GM12864 (cell line): ENCODE measurements around the gene NUP93.
"Not testable (repeated sequence)": the region's sequence is repeated elsewhere in the genome, so short reads cannot be mapped to it uniquely, and the experiment has no call there.

Experiments used
- DNase-seq: peaks from one replicate; pipeline ENCODE4 v3.0.0-alpha.2; 2011; ENCODE audit warnings: low read depth
- H3K4me3 ChIP-seq: 2 replicates; pipeline ENCODE4 v1.5.1; 2011; ENCODE audit warnings: mild to moderate bottlenecking, low read depth, low read length, control low read depth
- CTCF ChIP-seq: IDR thresholded peaks from 2 replicates; pipeline ENCODE4 v1.5.1; 2011; ENCODE audit warnings: low read depth, mild to moderate bottlenecking, moderate library complexity, low read length, control low read depth, inconsistent platforms; ENCODE audit errors: missing control alignments

The NUP93 gene

GRCh38 chr16:56793492-56793891 is 63.6 kb downstream of the NUP93 start:
- no peak overlapping the region for H3K4me3 ChIP-seq
- DNase-seq: no peak
- TF ChIP-seq CTCF: no peak

GRCh38 chr16:56795011-56795410 is 65.1 kb downstream of the NUP93 start:
- DNase-seq: no peak

DNA sequence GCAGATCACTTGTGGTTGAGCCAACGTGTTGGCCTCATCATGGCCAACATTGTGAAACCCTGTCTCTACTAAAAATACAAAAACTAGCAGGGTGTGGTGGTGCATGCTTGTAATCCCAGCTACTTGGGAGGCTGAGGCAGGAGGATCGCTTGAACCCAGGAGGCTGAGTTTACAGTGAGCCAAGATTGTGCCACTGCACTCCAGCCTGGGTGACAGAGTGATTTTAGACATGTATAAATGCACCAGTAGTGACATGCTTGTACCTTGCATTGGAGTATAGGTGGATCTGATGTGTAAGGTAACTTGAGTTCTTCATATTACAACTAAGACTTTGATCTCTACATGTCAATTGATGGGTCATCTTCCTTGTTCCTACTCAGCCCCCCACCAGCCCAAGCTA is 67.1 kb downstream of the NUP93 start:
- H3K4me3 ChIP-seq, DNase-seq: not testable (repeated sequence)

More at GRCh38 chr16:56795011-56795410, 65.1 kb downstream of the NUP93 start:
- no peak for TF ChIP-seq CTCF
- H3K4me3 ChIP-seq: no peak overlapping the region

DNA sequence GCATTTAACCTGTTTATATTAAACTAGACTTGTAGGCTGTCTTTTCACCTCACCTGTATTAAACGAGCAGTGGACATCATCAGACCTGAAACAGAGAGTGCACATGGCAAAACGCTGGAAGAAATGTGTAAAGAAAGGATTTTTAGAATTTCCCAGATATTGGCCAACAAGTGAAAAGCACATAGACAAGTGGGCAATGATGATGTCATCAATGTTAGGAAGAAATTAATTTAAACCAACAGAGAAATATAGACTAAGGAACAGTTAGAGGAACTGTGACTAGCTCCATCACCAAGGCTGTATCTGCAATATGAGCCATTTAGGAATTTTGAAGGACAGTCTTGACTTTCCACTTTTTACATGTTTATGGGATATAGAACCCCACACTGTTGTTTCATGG is 67.9 kb downstream of the NUP93 start:
- no peak for TF ChIP-seq CTCF
- no peak for DNase-seq
- H3K4me3 ChIP-seq: no peak overlapping the region

DNA sequence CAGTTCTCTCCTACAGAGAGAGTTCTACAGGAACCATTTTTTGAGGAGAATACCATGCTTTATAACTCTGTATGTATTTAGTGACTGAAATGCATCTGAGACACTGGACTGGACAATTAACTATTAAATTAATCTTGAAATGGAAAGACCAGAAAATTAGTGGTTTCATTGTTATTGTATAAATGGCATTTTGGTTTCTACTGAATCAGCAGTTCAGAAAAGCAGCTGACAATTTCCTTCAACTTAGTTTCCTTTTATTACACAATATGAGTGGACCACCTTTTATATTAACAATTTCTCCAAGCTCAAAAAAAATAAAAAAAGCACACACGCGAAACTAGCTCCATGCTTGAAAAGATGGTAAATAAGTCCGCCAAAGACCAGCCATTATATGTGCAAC is 69.0 kb downstream of the NUP93 start:
- DNase-seq: no peak
- no peak for TF ChIP-seq CTCF
- no peak overlapping the region for H3K4me3 ChIP-seq

GRCh38 chr16:56800355-56800754 is 70.4 kb downstream of the NUP93 start:
- no peak overlapping the region for H3K4me3 ChIP-seq
- TF ChIP-seq CTCF: no peak
- DNase-seq: no peak

GRCh38 chr16:56801762-56802161 is 71.8 kb downstream of the NUP93 start:
- H3K4me3 ChIP-seq: no peak overlapping the region
- no peak for TF ChIP-seq CTCF
- no peak for DNase-seq

DNA sequence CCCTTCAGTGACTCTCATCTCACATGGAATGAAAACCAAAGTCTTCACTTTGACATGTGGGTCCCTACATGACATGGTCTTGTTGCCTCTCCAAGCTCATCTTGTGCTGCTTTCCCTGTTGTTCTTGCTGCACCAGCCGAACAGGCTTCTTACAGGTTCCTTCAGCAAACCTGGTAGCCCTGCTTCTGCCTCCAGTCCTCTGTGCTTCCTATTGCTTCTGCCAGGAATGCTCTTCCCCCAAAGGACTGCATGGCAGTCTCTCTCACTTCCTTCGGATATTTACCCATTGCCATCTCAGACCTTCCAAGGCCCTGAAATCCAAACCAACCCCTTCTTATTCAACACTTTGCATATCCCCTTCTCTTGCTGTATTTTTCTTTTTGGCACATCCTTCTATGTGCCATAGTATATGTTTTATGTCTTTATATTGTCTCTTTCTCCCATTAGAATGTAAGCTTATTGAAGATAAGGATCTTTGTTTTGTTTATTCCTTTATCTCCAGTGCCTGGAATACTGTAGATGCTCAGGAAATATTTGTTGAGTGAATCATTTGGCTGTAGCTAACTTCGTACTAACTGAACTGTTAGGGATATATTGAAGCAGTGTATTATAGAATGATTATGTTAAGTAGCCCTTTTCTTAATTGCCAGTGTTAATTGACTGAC is 77.2 kb downstream of the NUP93 start:
- no peak for TF ChIP-seq CTCF
- no peak for DNase-seq
- H3K4me3 ChIP-seq: no peak overlapping the region

GRCh38 chr16:56807676-56808067 is 77.7 kb downstream of the NUP93 start:
- not testable (repeated sequence) for DNase-seq

More at GRCh38 chr16:56807676-56808067, 77.7 kb downstream of the NUP93 start:
- not testable (repeated sequence) for H3K4me3 ChIP-seq
